GM18517 (cell line): Measurements from ENCODE around the gene ITPK1.
"Not testable (repeated sequence)": the region's sequence is repeated elsewhere in the genome, so short reads cannot be mapped to it uniquely, and the experiment has no call there.

Source experiments
- ATAC-seq: cut with Tn5 transposase; IDR thresholded peaks from one replicate; pipeline ENCODE4 v1.9.1; 2021; ENCODE audit warnings: mild to moderate bottlenecking, moderate library complexity; ENCODE audit not compliant: unreplicated experiment

The ITPK1 gene

GRCh38 chr14:93105856-93106255 lies 9.9 kb downstream of the ITPK1 start:
- not testable (repeated sequence) for ATAC-seq

- ATAC-seq, result no peak
Observed at GRCh38 chr14:93105362-93105761, 10.4 kb downstream of the ITPK1 start.

DNA sequence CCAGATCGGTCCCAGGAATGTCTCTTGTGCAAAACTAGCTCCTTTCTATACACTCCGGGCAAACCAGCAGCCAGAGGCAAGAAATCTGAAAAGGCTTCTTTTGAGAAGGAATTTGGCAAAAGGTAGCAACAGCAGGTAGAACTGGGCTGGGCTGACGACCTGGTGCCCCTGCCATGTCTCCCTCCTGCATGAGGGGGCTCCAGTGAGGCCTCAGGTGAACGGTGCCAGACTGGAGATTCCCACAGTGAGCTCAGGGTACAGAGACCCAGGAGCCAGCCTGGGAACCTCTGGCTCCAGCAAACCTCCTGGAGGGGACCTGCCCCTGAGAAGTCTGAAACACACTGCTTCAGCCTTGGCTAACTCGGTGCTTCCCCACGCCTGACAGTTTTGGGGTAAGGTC lies 10.8 kb downstream of the ITPK1 start:
- no peak for ATAC-seq

- ATAC-seq, result peak; percentile 92
Observed at GRCh38 chr14:93103392-93104080, 12.2 kb downstream of the ITPK1 start.

GRCh38 chr14:93102141-93102540 lies 13.6 kb downstream of the ITPK1 start:
- ATAC-seq, result no peak

DNA sequence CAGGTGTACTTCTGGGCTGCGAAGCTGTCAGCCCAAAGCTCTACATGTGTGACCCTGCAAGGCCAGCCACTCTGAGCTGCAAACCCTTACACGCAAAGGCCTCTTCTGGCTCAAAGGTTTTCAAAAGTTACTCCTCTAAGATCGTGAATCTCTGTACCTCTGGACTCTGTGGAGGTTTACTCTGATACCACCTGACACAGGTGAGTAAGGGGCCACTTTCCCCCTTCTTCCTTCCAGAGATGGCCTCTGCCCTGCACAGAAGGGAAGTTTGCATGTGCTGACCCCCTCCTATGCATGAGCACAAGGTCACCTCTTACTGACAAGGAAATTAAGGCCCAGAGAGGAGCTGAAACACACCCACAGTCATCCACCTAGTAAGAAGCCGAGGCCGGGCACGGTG lies 14.5 kb downstream of the ITPK1 start:
- no peak for ATAC-seq

- ATAC-seq, result no peak
Observed at GRCh38 chr14:93100570-93100969, 15.2 kb downstream of the ITPK1 start.

DNA sequence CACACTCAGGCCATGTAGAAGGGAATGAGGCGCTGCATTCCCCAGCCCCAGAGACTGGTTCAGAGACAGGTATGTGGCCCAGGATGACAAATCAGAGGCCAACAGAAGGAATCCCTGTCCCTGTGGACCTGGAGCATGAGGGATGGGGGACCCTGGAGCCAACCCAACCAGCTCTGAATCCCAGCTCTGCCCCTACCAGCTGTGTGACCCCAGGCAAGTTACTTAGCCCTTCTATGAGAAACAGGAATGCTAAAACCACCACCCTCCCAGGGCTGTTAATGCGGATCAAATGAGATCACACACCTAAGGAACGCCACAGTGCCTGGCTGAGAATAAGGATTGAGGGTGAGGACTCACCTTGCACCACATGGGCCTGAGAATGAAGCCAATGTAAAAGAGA lies 15.6 kb downstream of the ITPK1 start:
- ATAC-seq, result no peak

- no peak for ATAC-seq
Observed at GRCh38 chr14:93099643-93100042, 16.1 kb downstream of the ITPK1 start.

GRCh38 chr14:93099196-93099595 lies 16.5 kb downstream of the ITPK1 start:
- no peak for ATAC-seq

DNA sequence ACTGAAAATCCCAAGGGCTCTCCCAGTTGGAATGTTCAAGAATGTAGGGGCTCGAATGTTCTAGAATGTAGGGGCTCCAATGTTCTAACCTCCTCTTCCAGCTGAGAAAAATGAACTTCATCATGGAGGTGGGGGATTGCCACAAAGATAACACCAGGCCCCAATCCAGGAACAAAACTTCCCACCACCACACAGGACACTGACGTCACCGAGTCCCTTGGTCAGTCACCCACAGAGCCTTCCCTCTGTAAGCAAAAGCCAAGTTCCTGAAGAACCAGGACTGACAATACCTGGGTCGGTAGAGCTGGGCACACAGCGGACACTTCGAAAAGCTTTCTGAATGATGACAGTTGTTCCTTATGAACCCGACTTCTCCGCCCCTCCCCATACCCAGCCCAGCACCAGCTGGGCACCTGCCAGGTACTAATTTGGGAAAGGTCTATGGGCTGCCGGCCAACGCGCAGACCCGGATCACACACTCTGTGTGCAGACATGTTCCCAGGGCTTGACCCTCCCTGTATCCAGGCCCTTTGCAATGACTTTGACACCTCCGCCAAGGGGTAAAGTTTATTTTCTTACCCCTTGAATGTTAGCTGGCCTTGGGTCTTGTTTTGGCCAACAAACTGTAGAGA lies 18.9 kb downstream of the ITPK1 start:
- ATAC-seq, result no peak

DNA sequence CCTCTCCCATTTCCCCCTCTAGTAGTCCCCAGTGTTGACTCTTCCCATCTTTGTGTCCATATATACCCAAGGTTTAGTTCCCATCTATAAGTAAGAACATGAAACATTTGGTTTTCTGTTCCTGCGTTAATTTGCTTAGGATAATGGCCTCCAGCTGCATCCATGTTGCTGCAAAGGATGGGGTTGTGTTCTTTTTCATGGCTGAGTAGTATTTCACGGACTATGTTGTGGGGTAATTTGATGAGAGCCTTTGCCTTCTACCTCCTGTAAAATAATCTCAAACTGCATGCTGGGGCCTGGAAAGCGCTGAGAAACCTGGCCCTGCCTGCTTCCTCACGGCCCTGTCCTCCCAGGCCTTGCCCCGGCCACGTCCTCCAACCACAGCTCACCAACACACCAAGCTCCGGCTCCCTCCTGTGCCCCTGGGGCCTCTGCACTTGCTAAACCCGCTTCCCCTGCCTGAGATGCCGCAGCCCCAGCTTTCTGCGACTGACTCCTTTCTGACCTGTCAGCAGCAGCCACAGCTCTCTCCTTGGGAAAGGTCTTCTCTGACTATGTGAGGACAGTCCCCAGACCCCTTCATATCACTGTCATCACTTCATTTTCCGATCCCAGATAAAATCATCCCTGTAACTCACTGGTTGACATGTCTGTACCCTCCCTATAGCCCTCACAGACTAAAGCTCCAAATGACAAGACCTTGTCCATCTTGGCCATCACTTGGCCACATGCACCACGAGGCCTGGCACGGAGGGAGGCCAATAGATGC lies 19.8 kb downstream of the ITPK1 start:
- no peak for ATAC-seq

GRCh38 chr14:93094121-93094918 lies 21.4 kb downstream of the ITPK1 start:
- no peak for ATAC-seq

DNA sequence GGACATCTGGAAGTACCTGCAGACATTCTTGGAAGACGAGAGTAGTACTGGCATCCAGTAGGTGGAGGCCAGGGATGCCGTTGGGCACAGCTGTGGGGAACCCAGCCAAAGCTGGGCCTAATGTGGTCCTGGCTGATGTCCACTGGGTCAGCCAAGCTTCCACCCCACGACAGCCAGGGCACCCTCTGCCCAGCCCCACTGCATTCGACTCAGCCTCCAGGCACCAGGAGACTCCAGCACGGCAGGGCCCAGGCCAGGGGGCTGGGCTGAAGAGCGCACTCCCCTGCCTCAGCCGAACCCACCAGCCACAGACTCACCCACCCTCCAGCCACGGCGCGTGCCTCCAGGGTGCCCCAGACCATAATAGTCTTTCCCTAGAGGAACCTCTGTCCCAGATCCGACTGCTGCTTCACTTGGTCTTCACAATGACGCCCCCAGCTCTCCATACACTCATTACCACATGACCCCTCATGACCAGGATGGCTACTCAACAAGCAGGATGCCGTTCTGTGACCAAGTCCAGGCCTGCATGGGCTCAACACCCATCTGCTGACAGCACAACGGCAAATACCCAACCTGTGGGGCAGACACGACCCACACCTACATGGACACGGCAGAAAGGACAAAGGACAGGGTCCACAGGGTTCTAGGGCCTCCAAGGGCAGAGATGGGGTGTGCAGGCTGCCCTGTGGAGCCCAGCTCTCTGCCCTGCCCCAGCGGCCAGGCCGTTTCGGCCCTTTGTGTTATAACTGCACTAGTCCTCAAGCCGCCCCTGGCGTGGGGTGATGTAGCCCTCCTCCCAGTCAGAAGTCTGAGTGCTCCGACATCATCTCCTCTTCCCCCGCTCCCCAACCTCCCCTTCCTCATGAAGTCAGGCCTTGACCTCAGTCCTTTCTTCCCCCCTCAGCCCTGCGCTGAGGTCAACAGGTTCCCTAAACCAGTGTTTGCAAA lies 22.8 kb downstream of the ITPK1 start:
- no peak for ATAC-seq

DNA sequence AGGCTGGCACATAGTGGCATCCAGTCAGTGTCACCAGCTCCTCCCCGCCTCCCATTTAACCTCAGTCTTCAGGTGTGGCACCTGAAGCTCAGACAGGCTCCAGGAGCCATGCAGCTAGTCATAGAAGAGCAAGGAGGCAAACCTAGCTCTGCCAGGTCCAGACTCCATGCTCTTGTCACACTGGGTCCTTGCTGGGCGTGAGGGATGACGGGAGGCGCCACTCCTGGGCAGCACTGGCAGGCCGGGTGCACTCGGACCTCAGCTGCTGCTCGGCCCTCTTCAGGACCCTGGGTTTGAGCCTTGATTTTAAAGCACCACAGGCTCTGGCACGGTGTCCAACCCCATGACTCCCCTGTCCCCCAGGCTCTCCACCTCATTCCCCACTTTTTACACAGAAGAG lies 24.1 kb downstream of the ITPK1 start:
- no peak for ATAC-seq

DNA sequence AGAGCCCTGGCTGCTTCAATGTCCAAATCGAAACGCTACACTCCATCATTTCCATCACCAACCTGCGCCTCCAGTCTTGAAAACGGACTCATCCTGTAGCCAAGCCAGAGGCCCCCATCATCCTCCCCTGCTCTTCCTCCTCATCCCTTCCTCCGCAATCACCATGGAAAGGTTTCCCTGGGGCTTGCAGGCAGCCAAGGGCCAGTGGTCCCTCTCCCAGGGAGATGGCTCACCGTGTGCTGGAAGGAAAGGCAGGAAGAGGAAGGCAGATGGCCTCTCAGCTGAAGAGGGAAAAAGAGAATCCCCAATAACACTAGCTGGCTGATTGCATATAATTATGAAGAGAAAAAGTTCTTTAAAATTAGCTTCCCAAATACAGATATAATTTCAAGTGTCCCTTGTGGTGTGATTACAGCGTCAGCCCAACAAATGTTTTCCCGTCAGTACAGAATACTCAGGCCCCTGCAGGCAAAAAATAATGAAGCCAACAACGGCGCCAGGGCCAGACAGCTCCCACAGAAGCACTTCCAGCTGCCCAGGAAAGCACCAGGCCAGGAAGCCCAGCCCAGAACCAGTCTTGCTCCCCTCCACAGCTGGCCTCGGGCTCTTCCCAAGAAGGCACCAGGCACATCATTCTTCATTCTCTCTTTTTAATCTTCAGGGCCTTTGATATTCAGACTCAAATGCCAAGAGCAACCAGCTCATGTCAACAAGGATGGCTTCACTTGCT lies 24.7 kb downstream of the ITPK1 start:
- ATAC-seq, result no peak

DNA sequence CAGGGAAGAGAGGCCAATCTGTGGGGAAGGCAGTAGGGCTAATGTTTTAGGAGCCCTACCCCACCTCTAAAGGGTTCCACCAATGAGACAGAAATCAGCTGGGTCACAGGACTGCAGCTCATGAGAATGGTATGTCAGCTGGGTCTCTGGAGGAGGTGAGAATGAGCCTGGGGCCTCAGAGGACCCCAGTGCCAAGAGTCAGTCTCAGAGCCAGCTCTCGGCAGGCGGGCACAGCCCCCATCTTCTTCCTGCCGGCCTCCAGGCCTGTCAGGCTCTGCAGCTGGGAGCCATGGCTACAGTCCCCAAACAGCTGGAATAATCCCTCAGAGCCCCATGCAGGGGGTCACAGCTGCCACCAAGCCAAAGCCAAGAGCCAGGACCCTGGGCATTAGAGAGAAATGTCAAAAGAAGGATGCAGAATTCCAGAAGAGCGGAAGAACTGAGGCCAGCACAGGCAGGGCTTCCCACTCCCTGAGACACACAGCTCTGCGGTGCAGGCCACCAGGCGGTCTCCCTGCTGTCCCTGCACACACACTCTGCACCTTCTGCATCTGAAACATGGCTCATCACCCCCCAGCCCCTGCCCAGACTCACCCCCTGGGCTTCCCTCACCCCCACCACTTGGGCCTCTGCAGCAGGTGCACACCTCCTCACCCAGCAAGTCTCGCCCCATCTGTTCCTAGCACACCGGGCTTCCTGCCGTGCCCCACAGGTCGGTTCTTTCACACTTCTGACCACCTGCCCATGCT lies 26.0 kb downstream of the ITPK1 start:
- no peak for ATAC-seq

DNA sequence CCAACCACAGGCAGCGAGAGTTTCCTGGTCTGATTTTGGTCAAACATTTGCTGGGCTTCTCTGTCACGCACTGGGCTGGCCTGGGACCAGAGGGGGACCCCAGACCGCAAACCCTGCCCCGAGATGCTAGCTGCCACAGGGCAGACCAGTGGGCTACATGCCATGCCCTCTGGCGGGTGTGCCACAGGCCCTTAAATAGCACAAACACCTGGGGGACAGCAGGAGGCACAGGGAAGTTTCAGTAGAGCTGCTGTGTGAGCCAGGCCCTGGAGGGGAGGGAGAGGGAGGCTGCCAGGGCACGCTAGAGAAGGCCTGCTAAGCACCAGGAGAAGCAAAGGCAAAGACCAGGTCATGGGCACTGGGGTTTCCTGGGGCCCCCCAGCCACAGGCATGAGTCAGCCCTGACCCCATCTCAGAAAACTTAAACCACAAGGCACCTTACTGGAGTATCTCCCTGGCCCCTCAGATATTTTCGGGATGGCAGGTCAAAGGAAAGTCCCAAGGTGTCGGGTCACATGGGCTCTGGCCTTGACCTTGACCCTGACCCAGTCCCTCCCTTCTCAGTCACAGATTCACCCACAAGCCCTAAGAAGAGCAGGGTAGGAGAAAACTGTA lies 29.2 kb downstream of the ITPK1 start:
- peak; percentile 55 for ATAC-seq
